ENCODE results near the gene ACTR3C.
"Not testable (repeated sequence)": the region's sequence is repeated elsewhere in the genome, so short reads cannot be mapped to it uniquely, and the experiment has no call there.

DNA sequence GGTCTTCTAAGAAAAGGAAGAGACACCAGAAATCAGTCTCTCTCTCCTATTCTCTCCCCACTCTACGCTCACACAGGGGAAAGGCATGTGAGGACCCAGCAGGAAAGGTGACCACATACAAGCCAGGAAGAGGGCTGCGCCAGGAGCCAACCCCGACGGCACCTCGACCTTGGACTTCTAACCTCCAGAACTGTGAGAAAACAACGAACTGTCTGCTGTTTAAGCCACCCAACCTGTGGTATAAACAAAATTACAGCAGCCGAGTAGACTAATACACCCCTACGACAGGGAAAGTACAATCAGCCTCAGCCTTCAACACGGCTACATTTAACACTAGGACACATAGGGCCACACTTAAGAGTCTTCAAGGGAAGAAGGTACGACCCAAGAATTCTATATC lies 26.5 kb downstream of the ACTR3C start:
- TF ChIP-seq CTCF, POLR2A (IDR thresholded peaks at IDR 0.05): not testable (repeated sequence)
